A673 (cell line): Measurements from ENCODE around the gene PMEL.

Experiments used
- CTCF ChIP-seq: fragments of 300-800, 200-600 bp; sonication (generic); conservative IDR thresholded peaks from 2 replicates; pipeline ENCODE4 v1.5.1; 2017; ENCODE audit warnings: low read depth, mild to moderate bottlenecking, antibody characterized with exemption, low read length, moderate library complexity, mixed read lengths
- EZH2 ChIP-seq: fragments of 200-600 bp; sonication (generic); IDR thresholded peaks from 2 replicates; pipeline ENCODE4 v1.6.1; 2017; ENCODE audit warnings: borderline replicate concordance, low read depth, mild to moderate bottlenecking, mixed read lengths, antibody characterized with exemption, low read length; ENCODE audit not compliant: poor library complexity, severe bottlenecking

DNA sequence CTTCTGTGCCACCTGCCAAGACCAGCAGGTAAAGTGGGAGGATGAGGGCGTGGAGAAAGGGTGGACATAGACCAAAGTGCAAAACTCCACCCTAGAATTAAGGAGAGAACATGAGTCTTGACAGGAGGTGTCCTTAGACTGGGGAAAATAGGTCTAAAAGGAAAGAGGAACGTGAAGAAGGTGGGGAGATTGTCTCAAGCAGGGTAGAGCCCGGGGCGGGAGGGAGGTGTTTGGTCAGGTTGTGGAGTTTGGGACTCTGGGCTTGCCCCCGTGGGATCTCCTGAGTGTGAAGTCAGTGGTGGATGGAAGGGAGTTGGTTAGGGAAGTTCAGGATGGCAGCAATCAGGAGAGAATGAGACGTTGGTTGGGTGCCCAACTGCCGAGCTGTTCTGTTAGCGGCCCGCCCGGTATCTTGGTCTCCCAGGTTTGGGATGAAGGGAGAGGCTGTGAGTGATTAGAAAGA is 34.5 kb downstream of the PMEL start:
- TF ChIP-seq CTCF (no peak), EZH2 (no peak)
